ENCODE measurements around the gene GZF1.

The GZF1 gene

GRCh38 chr20:23410916-23411695, 49.1 kb downstream of the GZF1 start:
- no peak for DNase-seq

GRCh38 chr20:23412026-23412425, 50.0 kb downstream of the GZF1 start:
- no peak for DNase-seq

- no peak for DNase-seq
These were observed 52.0 kb downstream of the GZF1 start for GRCh38 chr20:23413862-23414422.

GRCh38 chr20:23414526-23415188, 52.7 kb downstream of the GZF1 start:
- no peak for DNase-seq

GRCh38 chr20:23415555-23415954, 53.6 kb downstream of the GZF1 start:
- DNase-seq: no peak

GRCh38 chr20:23415959-23416583, 54.1 kb downstream of the GZF1 start:
- no peak for DNase-seq

- no peak for DNase-seq
These were observed 55.9 kb downstream of the GZF1 start for GRCh38 chr20:23417861-23418260.

- no peak for DNase-seq
These were observed 57.6 kb downstream of the GZF1 start for GRCh38 chr20:23419657-23419994.

- DNase-seq: peak; percentile 70
These were observed 58.3 kb downstream of the GZF1 start for GRCh38 chr20:23419995-23420901.

- DNase-seq: peak; percentile 96
These were observed 59.3 kb downstream of the GZF1 start, which contains the start of gene NAPB for GRCh38 chr20:23420943-23421931. TSS of gene NAPB (minus strand) at chr20:23421488. CDS start at chr20:23421402, 86 bp downstream.
